NB4 (cell line): ENCODE data around the gene USP48.

Experiments used
- DNase-seq: peaks from one replicate; pipeline ENCODE4 v3.0.0; 2010; ENCODE audit warnings: low read depth
- H3K4me3 ChIP-seq: one replicate; pipeline ENCODE4 v1.5.1; 2011; ENCODE audit warnings: mild to moderate bottlenecking, low read depth, low read length, moderate library complexity
- CTCF ChIP-seq: IDR thresholded peaks from one replicate; pipeline ENCODE4 v1.5.1; 2012; ENCODE audit warnings: low read depth, low read length
- MAX ChIP-seq: IDR thresholded peaks from 2 replicates; pipeline ENCODE4 v1.6.1; 2011; ENCODE audit warnings: low read depth, low read length
- MYC ChIP-seq: IDR thresholded peaks from 2 replicates; pipeline ENCODE4 v1.6.1; 2011; ENCODE audit warnings: low read depth, low read length
- POLR2A ChIP-seq: IDR thresholded peaks from 2 replicates; pipeline ENCODE4 v1.6.1; 2011; ENCODE audit warnings: mild to moderate bottlenecking; ENCODE audit not compliant: insufficient read length; ENCODE audit errors: extremely low read depth

The USP48 gene

GRCh38 chr1:21659924-21660326 is 123.0 kb downstream of the USP48 start:
- H3K4me3 ChIP-seq, result no peak overlapping the region
- no peak for DNase-seq
- TF ChIP-seq MYC, result no peak

GRCh38 chr1:21659099-21659923 is 123.6 kb downstream of the USP48 start:
- no peak overlapping the region for H3K4me3 ChIP-seq
- peak; percentile 80 for DNase-seq
- TF ChIP-seq MYC (peak; percentile 12; the same call in 1 of the 2 replicates), MAX (no peak), POLR2A (no peak), CTCF (peak; percentile 77)

GRCh38 chr1:21657456-21658190 is 125.3 kb downstream of the USP48 start:
- H3K4me3 ChIP-seq, result no peak overlapping the region
- DNase-seq, result no peak
- TF ChIP-seq CTCF (peak; percentile 8), MAX (no peak)

GRCh38 chr1:21655748-21656147 is 127.2 kb downstream of the USP48 start:
- TF ChIP-seq CTCF (no peak), MAX (no peak), MYC (no peak), POLR2A (no peak)
- no peak overlapping the region for H3K4me3 ChIP-seq
- no peak for DNase-seq

GRCh38 chr1:21655259-21655658 is 127.7 kb downstream of the USP48 start:
- no peak overlapping the region for H3K4me3 ChIP-seq
- DNase-seq, result no peak
- no peak for TF ChIP-seq CTCF
- no peak for TF ChIP-seq MYC
- TF ChIP-seq POLR2A, result no peak
- no peak for TF ChIP-seq MAX

- DNase-seq, result no peak
- TF ChIP-seq MAX (no peak), MYC (no peak), POLR2A (no peak), CTCF (no peak)
Observed at GRCh38 chr1:21654209-21654608, 128.7 kb downstream of the USP48 start.

More at GRCh38 chr1:21654209-21654608, 128.7 kb downstream of the USP48 start:
- no peak overlapping the region for H3K4me3 ChIP-seq
